Neural progenitor cell (in vitro differentiated cells): ENCODE measurements around the gene BIRC5. TPM values are rescaled to one million over a fixed set of nuclear protein-coding genes. Genes with fewer than 3 reads are reported as not detected.

ENCODE experiments used
- DNase-seq: peaks from one replicate; pipeline ENCODE4 v3.0.0-alpha.2; 2016; ENCODE audit warnings: low spot score
- H2AFZ ChIP-seq: fragments of 200-600 bp; sonication (generic); replicated peaks from 2 replicates; pipeline ENCODE4 v1.6.1; 2016; ENCODE audit warnings: antibody characterized with exemption
- H3F3A ChIP-seq: fragments of 200-600 bp; sonication (generic); 2 replicates; pipeline ENCODE4 v1.6.1; 2016; ENCODE audit warnings: antibody characterized with exemption, low read depth
- H3K27ac ChIP-seq: fragments of 200-600 bp; sonication (generic); 2 replicates; pipeline ENCODE4 v1.5.1; 2016; ENCODE audit warnings: mild to moderate bottlenecking
- H3K27me3 ChIP-seq: fragments of 200-600 bp; sonication (generic); 2 replicates; pipeline ENCODE4 v1.6.1; 2016; ENCODE audit warnings: mild to moderate bottlenecking, moderate library complexity
- H3K36me3 ChIP-seq: fragments of 200-600 bp; sonication (generic); 2 replicates; pipeline ENCODE4 v1.5.1; 2016
- H3K4me1 ChIP-seq: fragments of 200-600 bp; sonication (generic); 2 replicates; pipeline ENCODE4 v1.6.1; 2016; ENCODE audit warnings: mixed run types
- H3K4me2 ChIP-seq: fragments of 200-600 bp; sonication (generic); 2 replicates; pipeline ENCODE4 v1.6.1; 2016
- H3K4me3 ChIP-seq: fragments of 200-600 bp; sonication (generic); 2 replicates; pipeline ENCODE4 v1.5.1; 2016
- H3K79me2 ChIP-seq: fragments of 200-600 bp; sonication (generic); 2 replicates; pipeline ENCODE4 v1.6.1; 2016; ENCODE audit warnings: low read depth
- H3K9ac ChIP-seq: fragments of 200-600 bp; sonication (generic); 2 replicates; pipeline ENCODE4 v1.6.1; 2016
- H3K9me3 ChIP-seq: fragments of 200-600 bp; sonication (generic); 2 replicates; pipeline ENCODE4 v1.5.1; 2016; ENCODE audit warnings: low read depth
- H4K20me1 ChIP-seq: fragments of 200-600 bp; sonication (generic); 2 replicates; pipeline ENCODE4 v1.6.1; 2016; ENCODE audit warnings: low read depth
- H3K27ac Mint-ChIP-seq: 3 replicates; pipeline ENCODE4 v1.8.0; 2021; ENCODE audit warnings: mixed read lengths
- H3K27me3 Mint-ChIP-seq: 2 replicates; pipeline ENCODE4 v1.8.0; 2022; ENCODE audit warnings: low read depth, mild to moderate bottlenecking, inconsistent platforms, moderate library complexity, mixed read lengths; ENCODE audit not compliant: insufficient read depth
- H3K36me3 Mint-ChIP-seq: 3 replicates; pipeline ENCODE4 v1.8.0; 2021; ENCODE audit warnings: mixed read lengths
- H3K4me1 Mint-ChIP-seq: 3 replicates; pipeline ENCODE4 v1.8.0; 2021; ENCODE audit warnings: mixed read lengths
- H3K4me3 Mint-ChIP-seq: 3 replicates; pipeline ENCODE4 v1.8.0; 2021; ENCODE audit warnings: mild to moderate bottlenecking, moderate library complexity, mixed read lengths
- H3K9me3 Mint-ChIP-seq: 3 replicates; pipeline ENCODE4 v1.8.0; 2020; ENCODE audit warnings: mixed read lengths
- CTCF ChIP-seq: fragments of 200-600 bp; sonication (generic); IDR thresholded peaks from 2 replicates; pipeline ENCODE4 v1.5.1; 2017; ENCODE audit warnings: antibody characterized with exemption, mild to moderate bottlenecking
- EZH2 ChIP-seq: fragments of 200-600 bp; sonication (generic); IDR thresholded peaks from 2 replicates; pipeline ENCODE4 v1.6.1; 2017; ENCODE audit warnings: antibody characterized with exemption, mild to moderate bottlenecking, moderate library complexity
- EZH2phosphoT487 ChIP-seq: fragments of 200-600 bp; sonication (generic); IDR thresholded peaks from 2 replicates; pipeline ENCODE4 v1.6.1; 2017; ENCODE audit warnings: antibody characterized with exemption
- total RNA-seq: library from RNA; depleted of rRNA; stranded (reverse); fragments of >200 nt; gene quantifications from 2 replicates; pipeline ENCODE4 v1.2.3, GENCODE V29; 2015; ENCODE audit warnings: low replicate concordance

The BIRC5 gene
- total RNA-seq, 1 donor from 2014 or later: 144 TPM

GRCh38 chr17:78182504-78182903 is 31.5 kb upstream of the BIRC5 start:
- Mint-ChIP-seq H3K36me3 (peaks cover 39% of the 10 kb centered on the region), H3K27ac (no peak overlapping the region), H3K4me1 (peaks cover 28% of the 10 kb centered on the region), H3K9me3 (no peaks in the 10 kb centered on the region), H3K27me3 (peaks cover 4% of the 10 kb centered on the region), H3K4me3 (no peak overlapping the region)
- Histone ChIP-seq H3K27ac (no peak overlapping the region), H3K36me3 (peaks cover 3% of the 10 kb centered on the region), H4K20me1 (peaks cover 40% of the 10 kb centered on the region), H3K79me2 (peaks cover 62% of the 10 kb centered on the region), H2AFZ (no peak overlapping the region), H3K27me3 (no peaks in the 10 kb centered on the region), H3K9ac (no peak overlapping the region), H3K4me2 (no peak overlapping the region), H3K4me1 (peaks cover 18% of the 10 kb centered on the region), H3K4me3 (no peak overlapping the region), H3F3A (no peaks in the 10 kb centered on the region), H3K9me3 (no peaks in the 10 kb centered on the region)
- TF ChIP-seq EZH2 (no peak), CTCF (no peak), EZH2phosphoT487 (no peak)
- no peak for DNase-seq

- DNase-seq: no peak
- Mint-ChIP-seq H3K4me3 (peak overlapping the region; percentile 43), H3K36me3 (peaks cover 32% of the 10 kb centered on the region), H3K9me3 (no peaks in the 10 kb centered on the region), H3K4me1 (peaks cover 32% of the 10 kb centered on the region), H3K27me3 (peaks cover 6% of the 10 kb centered on the region), H3K27ac (no peak overlapping the region)
- H3K4me3 ChIP-seq: no peak overlapping the region
- H3K79me2 ChIP-seq: peaks cover 76% of the 10 kb centered on the region
- no peaks in the 10 kb centered on the region for H3K9me3 ChIP-seq
- peak overlapping the region; percentile 97 for H3K4me2 ChIP-seq
- TF ChIP-seq CTCF (no peak), EZH2 (no peak), EZH2phosphoT487 (no peak)
- peak overlapping the region; percentile 14 for H3K9ac ChIP-seq
- no peaks in the 10 kb centered on the region for H3K27me3 ChIP-seq
- peaks cover 40% of the 10 kb centered on the region for H4K20me1 ChIP-seq
- H3F3A ChIP-seq: no peaks in the 10 kb centered on the region
- H3K36me3 ChIP-seq: peaks cover 3% of the 10 kb centered on the region
- H2AFZ ChIP-seq: no peak overlapping the region
- H3K27ac ChIP-seq: no peak overlapping the region
- H3K4me1 ChIP-seq: peaks cover 27% of the 10 kb centered on the region
Observed at GRCh38 chr17:78183916-78184315, 30.1 kb upstream of the BIRC5 start.

GRCh38 chr17:78184351-78184750 is 29.7 kb upstream of the BIRC5 start:
- Histone ChIP-seq H2AFZ (no peak overlapping the region), H3K79me2 (peaks cover 80% of the 10 kb centered on the region), H3F3A (no peaks in the 10 kb centered on the region), H3K4me2 (peak overlapping the region; percentile 97), H4K20me1 (peaks cover 40% of the 10 kb centered on the region), H3K9me3 (no peaks in the 10 kb centered on the region), H3K4me1 (peaks cover 27% of the 10 kb centered on the region), H3K27ac (no peak overlapping the region), H3K9ac (no peak overlapping the region), H3K27me3 (no peaks in the 10 kb centered on the region), H3K4me3 (no peak overlapping the region), H3K36me3 (peaks cover 3% of the 10 kb centered on the region)
- Mint-ChIP-seq H3K4me3 (peak overlapping the region; percentile 88), H3K36me3 (peaks cover 28% of the 10 kb centered on the region), H3K9me3 (no peaks in the 10 kb centered on the region), H3K4me1 (peaks cover 32% of the 10 kb centered on the region), H3K27ac (no peak overlapping the region), H3K27me3 (peaks cover 6% of the 10 kb centered on the region)
- DNase-seq: no peak
- TF ChIP-seq CTCF: no peak
- no peak for TF ChIP-seq EZH2phosphoT487
- TF ChIP-seq EZH2: no peak
